Renal cortex interstitium (tissue), 15 donors: Measurements from ENCODE around the gene GPAT2. TPM values are rescaled to one million over a fixed set of nuclear protein-coding genes. Genes with fewer than 3 reads are reported as not detected.
"Not testable (repeated sequence)": the region's sequence is repeated elsewhere in the genome, so short reads cannot be mapped to it uniquely, and the experiment has no call there.

Experiments
- DNase-seq, 11 donors: peaks; one replicate each; pipeline ENCODE4 v3.0.0-alpha.2; 2013; ENCODE audit warnings: low read depth in 9 of 11, low spot score in 4 of 11; ENCODE audit errors: extremely low read depth in 1 of 11
- long read RNA-seq, 16 experiments: transcript quantifications; one replicate each; lab custom pipeline, GENCODE V29; 2026
- polyA plus RNA-seq, 3 donors: library from polyadenylated mRNA; unstranded; fragments of 120-200 nt; gene quantifications; one replicate each; pipeline ENCODE4 v1.2.1, GENCODE V29; 2013; ENCODE audit not compliant: insufficient read length in 3 of 3

Gene GPAT2, protein sequence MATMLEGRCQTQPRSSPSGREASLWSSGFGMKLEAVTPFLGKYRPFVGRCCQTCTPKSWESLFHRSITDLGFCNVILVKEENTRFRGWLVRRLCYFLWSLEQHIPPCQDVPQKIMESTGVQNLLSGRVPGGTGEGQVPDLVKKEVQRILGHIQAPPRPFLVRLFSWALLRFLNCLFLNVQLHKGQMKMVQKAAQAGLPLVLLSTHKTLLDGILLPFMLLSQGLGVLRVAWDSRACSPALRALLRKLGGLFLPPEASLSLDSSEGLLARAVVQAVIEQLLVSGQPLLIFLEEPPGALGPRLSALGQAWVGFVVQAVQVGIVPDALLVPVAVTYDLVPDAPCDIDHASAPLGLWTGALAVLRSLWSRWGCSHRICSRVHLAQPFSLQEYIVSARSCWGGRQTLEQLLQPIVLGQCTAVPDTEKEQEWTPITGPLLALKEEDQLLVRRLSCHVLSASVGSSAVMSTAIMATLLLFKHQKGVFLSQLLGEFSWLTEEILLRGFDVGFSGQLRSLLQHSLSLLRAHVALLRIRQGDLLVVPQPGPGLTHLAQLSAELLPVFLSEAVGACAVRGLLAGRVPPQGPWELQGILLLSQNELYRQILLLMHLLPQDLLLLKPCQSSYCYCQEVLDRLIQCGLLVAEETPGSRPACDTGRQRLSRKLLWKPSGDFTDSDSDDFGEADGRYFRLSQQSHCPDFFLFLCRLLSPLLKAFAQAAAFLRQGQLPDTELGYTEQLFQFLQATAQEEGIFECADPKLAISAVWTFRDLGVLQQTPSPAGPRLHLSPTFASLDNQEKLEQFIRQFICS
- 1 to 10 TPM in 2 of 3 donors, under 1 TPM in 1; 0.83 to 2.8 (median 1.3) TPM for polyA plus RNA-seq
- long read RNA-seq, donor 1 = 0 reads
- long read RNA-seq, donor 2 = 0 reads
- long read RNA-seq, donor 3 = 0 reads
- long read RNA-seq, donor 4 = 0 reads
- long read RNA-seq, donor 5 = 0 reads
- long read RNA-seq, donor 6 = 0 reads
- long read RNA-seq, donor 7 = 0 reads
- long read RNA-seq, donor 8 = 0 reads
- long read RNA-seq, donor 9 = 0 reads
- long read RNA-seq, donor 10 = 0 reads
- long read RNA-seq, donor 11 = 0 reads
- long read RNA-seq, donor 12 = 0 reads
- long read RNA-seq, donor 13 = 0 reads
- long read RNA-seq, donor 14 = 0 reads
- long read RNA-seq, donor 15 = 0 reads
- long read RNA-seq, donor 16 = 0 reads

DNA sequence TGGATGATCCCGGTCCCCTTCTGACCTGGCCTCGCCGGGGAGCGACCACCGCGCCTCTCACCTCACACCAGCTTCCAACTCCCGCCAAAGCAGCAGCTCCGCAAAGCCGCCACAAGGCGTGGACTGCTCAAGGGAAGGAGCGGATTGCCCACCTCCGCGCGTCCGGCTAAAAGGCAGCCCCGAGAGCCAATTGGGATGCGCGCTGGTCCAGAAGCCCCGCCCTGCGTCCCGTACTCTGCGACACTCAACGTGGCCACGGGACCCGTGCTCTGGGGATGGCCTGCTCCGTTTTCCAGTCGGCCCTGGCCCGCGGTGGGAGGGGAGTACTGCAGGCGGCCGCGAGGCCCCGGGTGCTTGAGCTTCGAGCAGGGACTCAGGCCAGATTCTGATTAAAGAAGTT is at the start of gene GPAT2:
Gene GPAT2, minus strand, starts transcription at position 125 of the 400 bp plus-strand sequence. CDS start 2,557 bp downstream, outside the sequence.
- not testable (repeated sequence) for DNase-seq

DNA sequence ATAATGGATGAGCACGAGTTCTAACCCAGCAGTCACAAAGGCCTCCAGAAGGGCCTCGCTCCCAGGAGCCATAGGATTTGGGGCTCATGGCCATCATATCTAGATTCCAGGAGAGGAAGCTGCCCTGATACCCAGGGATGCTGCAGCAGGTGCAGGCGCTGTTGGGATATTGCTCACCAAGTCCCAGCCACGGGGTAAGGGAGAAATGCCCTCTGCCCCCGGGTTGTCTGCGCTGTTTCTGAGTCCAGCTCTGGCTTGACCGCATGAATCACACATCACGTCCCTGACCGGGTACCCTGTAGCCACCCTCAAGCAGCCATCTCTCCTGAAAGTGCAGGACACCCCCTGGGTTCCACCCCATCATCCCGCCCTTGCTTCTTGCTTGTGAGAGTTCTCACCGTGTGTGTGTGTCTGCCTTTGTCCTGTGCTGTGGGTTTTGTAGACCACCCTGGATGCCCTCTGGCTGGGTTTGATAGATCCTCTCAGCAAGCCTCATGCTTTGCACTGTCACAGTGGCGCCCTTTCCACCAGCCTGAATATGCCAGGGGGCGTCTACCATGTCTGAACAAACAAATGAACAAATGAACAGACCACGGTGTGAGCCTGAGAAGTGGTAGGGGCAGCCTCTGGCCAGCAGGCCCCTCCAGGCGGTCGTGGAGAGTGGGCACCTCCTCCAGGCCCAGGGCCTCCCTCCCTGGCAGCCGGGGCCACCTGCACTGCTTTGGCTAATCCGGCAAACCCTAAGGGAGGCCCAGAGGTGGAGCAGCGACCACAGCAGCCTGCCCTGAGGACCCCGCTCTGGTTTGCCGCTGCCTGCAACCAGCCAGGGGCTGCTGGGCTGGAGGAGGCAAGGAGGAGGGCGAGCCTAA is 49.5 kb upstream of the GPAT2 start:
- DNase-seq = no peak

DNA sequence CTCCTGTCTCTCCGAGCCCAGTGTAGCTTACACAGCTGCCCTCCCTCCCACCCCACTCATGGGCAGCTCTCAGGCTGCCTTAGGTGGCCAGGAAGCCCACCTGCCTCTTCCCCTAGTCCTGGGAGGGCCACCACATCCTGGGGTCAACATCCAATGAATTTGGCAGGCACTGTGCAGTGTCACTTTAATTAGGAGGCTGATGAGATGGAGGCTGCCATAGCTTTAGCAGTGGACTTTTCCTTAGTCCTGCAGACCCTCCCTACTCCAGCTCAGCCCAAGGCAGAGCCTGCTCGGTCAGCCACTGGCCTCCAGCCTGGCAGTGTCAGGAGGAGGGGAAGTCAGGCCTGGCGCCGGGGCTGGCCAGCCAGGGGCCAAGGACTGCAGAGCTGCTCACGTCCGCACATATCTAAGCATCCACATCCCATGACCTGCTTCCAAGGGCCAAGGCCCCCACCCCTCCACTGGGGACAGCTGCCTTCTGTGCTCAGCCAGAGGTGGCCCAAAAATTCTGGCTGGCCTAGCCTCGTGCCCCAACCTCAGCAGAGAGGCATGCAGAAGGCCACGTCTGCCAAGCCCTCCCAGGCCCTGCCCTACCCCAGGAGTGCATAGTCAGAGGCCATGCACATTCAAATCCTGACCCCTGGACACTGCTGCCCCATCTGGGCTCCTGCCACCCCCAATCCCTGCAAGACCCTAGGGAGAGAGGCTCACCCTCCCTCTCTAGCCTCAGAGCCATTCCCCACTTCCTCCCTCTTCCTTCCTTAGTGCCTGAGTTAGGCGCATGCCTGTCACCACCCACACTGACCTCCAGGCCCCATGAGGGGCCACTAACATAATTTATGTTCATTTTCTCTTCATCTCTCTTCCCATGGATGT is 48.6 kb upstream of the GPAT2 start:
- no peak for DNase-seq

DNA sequence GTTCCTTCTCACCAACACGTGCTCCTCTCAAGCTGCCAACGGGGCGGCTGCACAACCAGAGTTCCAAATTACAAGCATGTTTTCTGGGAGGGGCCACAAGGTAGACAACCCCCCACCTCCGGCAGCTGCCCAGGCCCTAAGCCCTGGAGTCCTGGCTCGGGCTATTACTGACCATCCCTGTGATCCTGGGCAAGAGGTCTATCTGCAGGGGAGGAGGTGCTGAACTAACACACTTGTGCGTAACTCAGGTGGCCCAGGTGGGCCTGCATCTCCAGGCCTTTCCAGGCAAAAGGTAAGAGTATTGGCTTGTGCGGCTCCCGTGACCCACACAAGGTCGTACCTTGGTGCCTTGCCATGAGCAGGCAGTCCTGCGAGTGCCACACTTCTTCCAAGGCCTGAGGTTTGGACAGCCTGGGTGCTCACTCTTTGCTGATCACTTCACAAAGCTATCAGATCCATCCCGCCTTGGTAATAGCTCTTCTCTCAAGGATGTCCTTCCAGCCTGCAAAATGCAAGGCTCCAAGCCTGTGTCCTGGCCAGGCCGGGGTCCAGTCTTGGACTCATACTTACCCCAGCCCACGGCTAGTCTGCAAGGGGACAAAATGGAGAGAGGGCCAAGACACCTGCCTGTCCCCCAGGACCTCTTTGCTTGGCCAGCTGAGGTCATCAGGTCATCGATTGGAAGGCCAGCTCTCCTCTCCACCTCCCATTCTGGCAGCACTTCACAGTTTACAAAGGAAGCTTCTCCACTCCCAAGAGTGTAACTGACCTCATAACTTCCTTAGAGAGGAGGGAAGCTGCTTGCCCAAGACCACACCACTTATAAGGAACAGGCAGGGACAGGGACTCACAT is 47.7 kb upstream of the GPAT2 start:
- DNase-seq = no peak

DNA sequence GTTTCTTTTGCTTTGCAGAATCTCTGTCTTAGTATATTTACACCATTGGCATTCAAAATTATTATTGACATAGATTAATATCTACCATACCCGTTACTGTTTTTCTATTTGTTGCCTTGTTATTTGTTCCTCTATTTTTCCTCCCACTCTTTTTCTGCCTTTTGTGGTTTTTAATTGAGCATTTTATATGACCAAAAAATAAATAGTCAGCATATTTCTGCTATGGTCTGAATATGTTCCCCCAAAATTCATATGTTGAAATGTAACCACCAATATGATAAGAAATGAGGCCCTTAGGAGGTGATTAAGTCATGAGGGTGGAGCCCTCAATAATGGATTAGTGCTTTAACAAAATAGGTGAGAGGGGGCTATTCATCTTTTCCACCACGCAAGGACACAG is 46.3 kb upstream of the GPAT2 start:
- no peak for DNase-seq

DNA sequence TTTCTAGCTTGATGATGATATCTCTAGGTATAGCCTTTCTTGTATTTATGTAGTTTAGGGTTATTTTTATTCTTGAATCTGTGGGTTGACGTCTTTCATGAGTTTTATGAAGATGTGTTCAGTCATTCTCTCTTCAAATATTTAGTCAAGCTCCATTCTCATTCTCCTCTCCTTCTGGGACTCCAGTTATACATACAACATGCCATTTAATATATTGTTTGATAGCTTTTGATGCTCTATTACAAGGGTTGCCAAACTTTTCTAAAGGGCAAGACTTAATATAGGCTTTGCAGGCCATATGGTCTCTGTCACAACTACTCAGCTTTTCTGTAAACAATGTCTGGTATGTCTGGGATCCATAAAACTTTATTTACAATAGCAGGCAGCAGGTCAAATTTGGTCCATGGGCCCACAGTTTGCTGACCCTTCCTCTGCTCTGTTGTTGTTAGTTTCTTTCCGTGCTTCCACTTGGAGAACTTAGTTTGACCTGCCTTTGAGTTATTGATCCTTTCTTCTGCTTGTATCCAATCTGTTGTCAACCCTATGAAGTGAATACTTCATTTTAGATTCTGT is 40.6 kb upstream of the GPAT2 start:
- DNase-seq = no peak

DNA sequence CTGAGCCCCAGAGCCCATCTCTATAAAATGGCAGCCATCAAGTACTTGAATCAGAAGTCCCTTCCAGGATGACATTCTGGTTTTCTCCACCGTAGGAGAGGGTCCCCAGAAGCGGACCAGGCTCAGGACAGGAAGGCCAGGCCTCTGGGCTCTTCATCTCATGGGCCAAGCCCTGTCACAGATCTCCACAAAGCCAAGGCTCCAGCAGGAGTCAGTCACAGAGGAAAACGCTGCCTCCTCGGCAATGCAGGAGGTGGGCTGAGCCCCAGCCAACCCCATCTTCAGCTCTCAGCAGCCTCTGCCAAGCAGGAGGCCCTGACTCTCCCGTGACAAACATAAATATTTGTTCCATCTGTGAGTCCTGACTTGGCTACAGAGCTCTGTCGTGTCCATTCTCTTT is 39.4 kb upstream of the GPAT2 start:
- no peak for DNase-seq

DNA sequence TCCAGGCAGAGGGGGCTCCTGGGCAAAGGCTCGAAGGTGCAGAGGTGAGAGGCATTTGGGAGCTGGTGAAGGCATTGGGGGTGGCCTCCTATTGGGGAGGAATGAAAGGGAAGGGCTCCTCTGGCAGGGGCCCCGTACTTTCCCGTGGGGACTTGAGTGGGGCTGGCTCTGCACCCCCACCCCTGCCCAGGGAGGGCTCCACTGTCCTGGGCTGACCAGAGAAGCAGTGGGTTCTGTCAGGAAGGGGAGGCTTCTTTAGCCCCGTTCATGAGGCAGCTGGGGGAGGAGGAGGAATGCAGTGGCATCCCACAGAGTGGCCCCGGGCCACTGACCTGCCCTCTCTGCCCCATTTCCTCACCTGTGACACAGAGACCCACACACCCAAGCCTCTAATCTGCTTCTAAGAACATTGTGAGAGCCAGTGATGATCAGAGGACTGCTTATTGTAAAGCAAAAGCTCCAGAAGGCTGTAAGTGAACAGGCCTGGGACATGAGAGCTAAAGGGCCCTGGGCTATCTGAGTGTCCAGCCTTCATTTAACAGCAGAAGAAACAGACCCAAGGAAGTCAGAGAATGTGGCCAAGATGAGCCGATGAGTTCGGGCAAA is 38.6 kb upstream of the GPAT2 start:
- DNase-seq = no peak

DNA sequence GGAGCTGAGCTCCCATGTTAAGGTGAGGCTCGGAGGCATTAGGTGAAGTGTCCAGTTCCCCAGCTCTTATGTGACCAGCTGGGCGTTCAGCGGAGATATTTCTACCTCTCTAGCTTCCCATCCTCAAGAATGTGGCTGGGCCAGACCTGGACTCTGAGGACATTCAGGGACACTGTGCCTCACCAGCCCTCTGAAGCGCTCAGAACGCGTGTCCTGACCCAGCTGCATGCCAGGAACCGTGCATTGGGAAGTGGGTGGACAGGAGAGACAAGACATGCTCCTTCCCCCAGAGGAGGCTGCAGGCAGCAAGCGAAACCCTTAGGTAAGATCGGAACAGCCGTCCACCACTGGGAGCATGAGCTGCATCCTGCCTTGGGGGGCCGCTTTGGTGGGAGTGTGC is 38.0 kb upstream of the GPAT2 start:
- no peak for DNase-seq

DNA sequence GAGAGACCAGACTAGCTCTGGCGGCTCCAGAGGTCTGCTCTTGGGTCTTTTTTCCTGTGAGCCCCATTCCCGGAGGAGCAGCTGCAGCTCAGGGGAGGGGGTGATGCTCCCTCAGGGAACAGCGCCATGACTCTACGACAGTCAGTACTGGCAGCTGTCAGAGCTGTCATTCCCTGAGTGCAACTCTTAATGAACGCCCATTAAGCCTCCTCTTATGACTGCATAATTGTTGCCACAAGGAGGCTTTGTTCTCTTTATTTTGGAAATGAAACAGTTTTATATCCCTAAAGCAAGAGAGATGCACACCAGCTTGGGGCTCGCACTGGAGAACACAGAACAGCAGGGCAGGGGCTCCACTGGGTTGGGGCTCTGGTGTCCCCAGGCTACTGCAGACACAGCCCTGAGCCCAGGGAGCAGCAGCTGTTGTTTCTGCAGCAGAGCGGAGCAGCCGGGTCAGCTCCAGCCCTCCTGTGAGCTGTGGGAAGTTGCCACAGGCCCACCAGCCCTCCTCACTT is 37.3 kb upstream of the GPAT2 start:
- DNase-seq = not testable (repeated sequence)

DNA sequence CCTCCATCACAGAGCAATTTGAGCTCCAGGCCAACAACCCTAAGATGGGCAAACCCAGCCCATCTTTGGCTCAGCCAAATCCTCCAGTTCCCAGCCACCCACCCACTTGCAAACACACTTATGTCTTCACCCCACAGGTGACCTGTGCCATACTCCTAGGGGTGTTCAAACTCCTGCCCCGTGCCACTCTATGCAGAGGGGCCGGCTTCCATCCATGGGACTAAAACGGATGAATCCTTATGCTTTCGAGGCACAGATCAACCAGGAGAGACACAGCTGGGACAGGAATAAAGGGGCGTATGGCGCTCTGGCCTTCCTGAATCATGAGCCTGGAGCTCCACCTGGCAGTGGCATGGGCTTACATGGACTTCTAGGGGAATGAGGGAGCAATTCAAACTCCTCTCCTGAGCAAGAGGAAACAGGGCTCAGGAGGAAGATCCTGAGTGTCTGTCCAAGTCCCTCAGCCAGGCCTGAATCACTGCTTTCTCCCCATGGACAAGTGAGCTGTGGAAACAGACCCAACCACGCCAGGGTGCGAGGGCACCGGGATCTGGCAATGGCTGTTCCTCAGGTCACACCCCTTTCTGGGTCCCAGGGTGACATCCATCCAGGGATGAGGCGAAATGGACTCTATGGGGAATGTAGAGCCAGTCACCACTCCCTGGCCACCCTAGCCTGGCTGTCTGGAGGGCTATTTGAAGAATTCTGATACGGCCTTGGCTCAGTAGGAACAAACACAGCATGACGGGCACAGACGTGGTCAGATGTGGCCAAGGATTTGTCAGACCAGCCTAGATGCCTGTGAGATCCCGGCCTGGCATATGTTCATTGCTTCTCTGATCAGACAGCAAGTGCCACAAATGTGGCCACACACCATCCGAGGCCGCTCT is 36.6 kb upstream of the GPAT2 start:
- not testable (repeated sequence) for DNase-seq

DNA sequence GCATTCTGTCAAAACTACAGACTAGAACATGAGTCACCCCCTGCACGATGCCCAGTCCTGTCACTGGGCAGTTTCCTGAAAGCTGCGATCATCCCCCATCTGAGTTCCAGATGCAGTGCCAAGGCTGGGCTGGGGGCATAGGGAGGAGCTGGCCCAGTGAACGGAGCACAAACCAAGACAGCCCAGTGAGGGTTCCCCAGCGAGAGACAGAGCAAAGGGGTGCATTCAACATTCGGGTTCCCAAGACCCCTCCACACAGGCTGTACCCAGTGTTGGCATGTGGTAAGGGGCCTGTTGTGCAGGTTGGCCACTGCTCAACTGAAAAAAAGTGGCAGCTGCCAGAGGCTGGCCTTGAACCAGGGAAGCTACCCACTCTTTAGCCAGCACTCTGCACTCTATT is 35.6 kb upstream of the GPAT2 start:
- DNase-seq = not testable (repeated sequence)

DNA sequence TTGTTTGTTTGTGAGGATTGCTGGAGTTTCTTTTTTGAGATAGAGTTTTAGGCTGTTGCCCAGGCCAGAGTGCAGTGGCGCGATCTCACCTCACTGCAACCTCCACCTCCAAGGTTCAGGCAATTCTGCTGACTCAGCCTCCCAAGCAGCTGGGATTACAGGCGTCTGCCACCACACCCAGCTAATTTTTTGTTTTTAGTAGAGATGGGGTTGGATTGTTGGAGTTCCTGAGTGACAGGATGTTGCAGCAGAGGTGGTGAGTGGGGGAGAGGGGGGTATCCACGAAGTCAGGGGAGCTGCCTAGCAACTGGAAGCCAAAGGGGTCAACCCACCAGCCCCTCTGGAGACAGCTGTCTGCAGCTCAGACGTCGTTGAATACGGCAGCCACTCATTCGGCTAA is 35.2 kb upstream of the GPAT2 start:
- DNase-seq = not testable (repeated sequence)

DNA sequence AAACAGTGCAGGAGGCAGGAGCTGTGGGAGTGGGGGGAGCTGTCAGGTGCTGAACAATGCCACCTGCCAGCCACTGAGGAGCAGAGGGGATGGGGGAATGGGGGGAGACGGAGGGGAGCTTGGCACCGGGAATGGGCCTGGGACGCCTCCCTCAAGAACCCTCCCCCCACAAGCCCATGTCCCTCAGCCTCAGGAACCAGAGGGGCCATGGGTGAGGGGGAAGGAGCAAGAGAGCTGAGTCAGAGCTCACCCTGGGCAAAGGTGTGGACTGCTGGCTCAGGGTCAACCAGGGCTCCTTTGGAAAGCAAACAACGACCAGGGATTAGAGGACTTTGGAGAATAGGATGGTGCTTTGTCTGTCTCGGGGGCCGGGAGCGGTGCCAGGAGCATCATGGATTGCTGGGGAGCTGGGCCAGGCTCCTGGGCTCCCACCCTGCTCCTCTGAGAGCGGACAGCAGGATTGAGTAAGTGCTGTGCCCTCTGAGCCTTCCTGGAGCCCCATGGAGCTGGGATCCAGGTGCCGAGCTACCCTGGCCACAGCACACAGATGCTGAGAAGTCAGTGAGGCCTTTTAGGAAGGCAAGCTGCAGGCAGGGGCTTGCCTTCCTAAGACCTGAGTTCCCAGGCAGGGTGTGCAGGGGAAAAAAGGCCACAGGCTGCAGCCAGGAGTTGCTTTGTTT is 33.3 kb upstream of the GPAT2 start:
- not testable (repeated sequence) for DNase-seq
